B cell (primary cell): ENCODE results near the gene SRC. TPM values are rescaled to one million over a fixed set of nuclear protein-coding genes. Genes with fewer than 3 reads are reported as not detected.
A peak's percentile ranks its signal among the peaks of the same experiment; 100 is the strongest.

Experiments used
- ATAC-seq: fragments of 200-7000 bp; cut with Tn5 transposase; one replicate; pipeline ENCODE4 v1.10.0; 2021; ENCODE audit warnings: low read depth, mild to moderate bottlenecking, moderate number of reproducible peaks, moderate library complexity
- CTCF ChIA-PET: fragments of 350-600 bp; sonication (Branson Sonifier 250); formaldehyde crosslinking; loops from one replicate; lab custom pipeline; 2021; ENCODE audit warnings: antibody characterized with exemption, inconsistent platforms; lab: Charles Lee
- POLR2A ChIA-PET: fragments of 350-600 bp; sonication (Branson Sonifier 250); formaldehyde crosslinking; loops from one replicate; lab custom pipeline; 2021; ENCODE audit warnings: antibody characterized with exemption; lab: Charles Lee
- DNase-seq: peaks from one replicate; pipeline ENCODE4 v3.0.0; 2013
- H2AFZ ChIP-seq: 2 replicates; pipeline ENCODE4 v1.6.1; 2012; ENCODE audit warnings: mild to moderate bottlenecking, low read depth, low read length; ENCODE audit not compliant: insufficient read depth, poor library complexity, severe bottlenecking
- H3K27ac ChIP-seq, 2 donors: 1 replicate in 1 of 2; 2 replicates in 1 of 2; pipeline ENCODE4 v1.5.1; 2012 to 2013; ENCODE audit warnings: low read length in 2 of 2, mild to moderate bottlenecking in 2 of 2, moderate library complexity in 1 of 2
- H3K27me3 ChIP-seq, 4 experiments: fragments of 200-600 bp in 1 of 4; sonication (generic) in 1 of 4; replicated peaks in 1 of 4; 1 replicate in 2 of 4; 2 replicates in 2 of 4; pipeline versions ENCODE4 v1.6.1 to v1.7.0; 2013 to 2016; ENCODE audit warnings: low read length in 3 of 4, mild to moderate bottlenecking in 2 of 4, mixed read lengths in 1 of 4, moderate library complexity in 1 of 4; ENCODE audit not compliant: insufficient read depth in 4 of 4, control insufficient read depth in 3 of 4; ENCODE audit errors: control extremely low read depth in 1 of 4
- H3K36me3 ChIP-seq, 2 experiments: replicated peaks in 1 of 2; 1 replicate in 1 of 2; 2 replicates in 1 of 2; pipeline versions ENCODE4 v1.6.1 to v1.7.1; 2013; ENCODE audit warnings: low read length in 1 of 2; ENCODE audit not compliant: insufficient read depth in 2 of 2, control insufficient read depth in 1 of 2; ENCODE audit errors: control extremely low read depth in 1 of 2, extremely low read depth in 1 of 2
- H3K4me1 ChIP-seq, 2 donors: fragments of 200-600 bp in 1 of 2; sonication (generic) in 1 of 2; 1 replicate in 1 of 2; 2 replicates in 1 of 2; pipeline versions ENCODE4 v1.5.1 to v1.6.1; 2013 to 2017; ENCODE audit warnings: low read length in 2 of 2; ENCODE audit not compliant: control insufficient read depth in 2 of 2, insufficient read depth in 2 of 2
- H3K4me2 ChIP-seq: replicated peaks from 2 replicates; pipeline ENCODE3; 2012; ENCODE audit warnings: mild to moderate bottlenecking, low read depth, low read length; ENCODE audit not compliant: poor library complexity, severe bottlenecking
- H3K4me3 ChIP-seq, 5 experiments: fragments of 200-600 bp in 1 of 5; sonication (generic) in 1 of 5; 1 replicate in 3 of 5; 2 replicates in 2 of 5; pipeline versions ENCODE4 v1.5.1 to v1.7.0; 2011 to 2016; ENCODE audit warnings: low read length in 4 of 5, mild to moderate bottlenecking in 4 of 5, low read depth in 2 of 5, control low read depth in 1 of 5, moderate library complexity in 1 of 5; ENCODE audit not compliant: insufficient read depth in 1 of 5; ENCODE audit errors: control extremely low read depth in 1 of 5, extremely low read depth in 1 of 5
- H3K79me2 ChIP-seq: fragments of 200-600 bp; sonication (generic); one replicate; pipeline ENCODE4 v1.6.0; 2016; ENCODE audit warnings: low read length; ENCODE audit not compliant: control insufficient read depth, insufficient read depth
- H3K9ac ChIP-seq: fragments of 200-600 bp; sonication (generic); 2 replicates; pipeline ENCODE4 v1.6.1; 2017; ENCODE audit warnings: mild to moderate bottlenecking, low read length, moderate library complexity
- H3K9me3 ChIP-seq, 3 donors: one replicate each; pipeline versions ENCODE4 v1.6.1 to v1.7.1; 2013; ENCODE audit warnings: low read length in 2 of 3; ENCODE audit not compliant: control insufficient read depth in 2 of 3, insufficient read depth in 1 of 3; ENCODE audit errors: control extremely low read depth in 1 of 3
- H4K20me1 ChIP-seq: 2 replicates; pipeline ENCODE4 v1.6.0; 2012; ENCODE audit warnings: mild to moderate bottlenecking, low read length; ENCODE audit not compliant: insufficient read depth, control insufficient read depth, poor library complexity, severe bottlenecking
- H3K27ac Mint-ChIP-seq: one replicate; pipeline ENCODE4 v1.8.0; 2021; ENCODE audit warnings: mixed read lengths
- H3K27me3 Mint-ChIP-seq: one replicate; pipeline ENCODE4 v1.8.0; 2021; ENCODE audit warnings: mixed read lengths
- H3K4me1 Mint-ChIP-seq: one replicate; pipeline ENCODE4 v1.8.0; 2021; ENCODE audit warnings: mixed read lengths
- H3K4me3 Mint-ChIP-seq: one replicate; pipeline ENCODE4 v1.8.0; 2021; ENCODE audit warnings: mixed read lengths
- H3K9me3 Mint-ChIP-seq: one replicate; pipeline ENCODE4 v1.8.0; 2022; ENCODE audit warnings: mixed read lengths; ENCODE audit not compliant: insufficient read depth
- EZH2 ChIP-seq: IDR thresholded peaks from 2 replicates; pipeline ENCODE4 v1.6.1; 2012; ENCODE audit warnings: borderline replicate concordance, low read depth, mild to moderate bottlenecking, moderate library complexity, low read length; ENCODE audit not compliant: insufficient read depth, poor library complexity, severe bottlenecking
- WGBS: methylation state at CpG from one replicate; pipeline ENCODE4 v1.1.5; 2013; ENCODE audit warnings: missing lambda C conversion rate; ENCODE audit not compliant: insufficient coverage; 5-methylcytosine and 5-hydroxymethylcytosine counted together
- intact Hi-C: fragments of 100-400 bp; cut with micrococcal nuclease; formaldehyde crosslinking; loops from one replicate; pipeline ENCODE4 v1.10.0; 2022
- polyA plus RNA-seq: library from polyadenylated mRNA; depleted of rRNA; stranded (reverse); fragments of >200 nt; gene quantifications from 2 replicates; pipeline ENCODE4 v1.2.3, GENCODE V29; 2012
- total RNA-seq, 2 donors: library from RNA; stranded (reverse); fragments of 120-200 nt in 1 of 2; gene quantifications; 1 replicate in 1 of 2; 2 replicates in 1 of 2; pipeline versions ENCODE4 v1.2.3 to v1.2.4, GENCODE V29; 2013 to 2022
- TF ChIP-seq, protein P1 (sequence below): fragments of 200-600 bp; IDR thresholded peaks from one replicate; pipeline ENCODE4 v1.8.0; 2022; ENCODE audit warnings: antibody characterized with exemption, mild to moderate bottlenecking

The SRC gene
- total and polyA plus RNA-seq, 2 donors (not counting 1 experiment from before 2014, with no cell fraction given) = 6.5 to 16.8 TPM

- TF ChIP-seq, protein P1, sequence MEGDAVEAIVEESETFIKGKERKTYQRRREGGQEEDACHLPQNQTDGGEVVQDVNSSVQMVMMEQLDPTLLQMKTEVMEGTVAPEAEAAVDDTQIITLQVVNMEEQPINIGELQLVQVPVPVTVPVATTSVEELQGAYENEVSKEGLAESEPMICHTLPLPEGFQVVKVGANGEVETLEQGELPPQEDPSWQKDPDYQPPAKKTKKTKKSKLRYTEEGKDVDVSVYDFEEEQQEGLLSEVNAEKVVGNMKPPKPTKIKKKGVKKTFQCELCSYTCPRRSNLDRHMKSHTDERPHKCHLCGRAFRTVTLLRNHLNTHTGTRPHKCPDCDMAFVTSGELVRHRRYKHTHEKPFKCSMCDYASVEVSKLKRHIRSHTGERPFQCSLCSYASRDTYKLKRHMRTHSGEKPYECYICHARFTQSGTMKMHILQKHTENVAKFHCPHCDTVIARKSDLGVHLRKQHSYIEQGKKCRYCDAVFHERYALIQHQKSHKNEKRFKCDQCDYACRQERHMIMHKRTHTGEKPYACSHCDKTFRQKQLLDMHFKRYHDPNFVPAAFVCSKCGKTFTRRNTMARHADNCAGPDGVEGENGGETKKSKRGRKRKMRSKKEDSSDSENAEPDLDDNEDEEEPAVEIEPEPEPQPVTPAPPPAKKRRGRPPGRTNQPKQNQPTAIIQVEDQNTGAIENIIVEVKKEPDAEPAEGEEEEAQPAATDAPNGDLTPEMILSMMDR = no peak
- TF ChIP-seq EZH2 = no peak
- ChIA-PET CTCF (no interaction called here), POLR2A (interaction anchor here (0.6 to 0.7 kb wide), 4 partner anchors 51 to 1384 kb away, joined by 3 to 6 read pairs (median 4); no protein-coding TSS in a partner anchor)
- Histone ChIP-seq H3K9me3 (no peaks in the 10 kb centered on the region), H4K20me1 (no peaks in the 10 kb centered on the region), H3K36me3 (no peaks in the 10 kb centered on the region), H3K4me1 (peaks cover 26 to 39% of the 10 kb centered on the region in 2 donors), H3K9ac (peak overlapping the region; percentile 56), H3K4me2 (peak overlapping the region; percentile 73), H2AFZ (peak overlapping the region; percentile 69), H3K4me3 (peak overlapping the region in 3 of 5 experiments; percentile 42 to 51 (median 47)), H3K79me2 (no peaks in the 10 kb centered on the region), H3K27ac (no peak overlapping the region), H3K27me3 (peaks cover 0 to 13% (median 0%) of the 10 kb centered on the region in 4 experiments)
- no peak for ATAC-seq
- H3K27me3 Mint-ChIP-seq = peaks cover 16% of the 10 kb centered on the region
- no peak overlapping the region for H3K4me3 Mint-ChIP-seq
- no peaks in the 10 kb centered on the region for H3K9me3 Mint-ChIP-seq
- peaks cover 22% of the 10 kb centered on the region for H3K4me1 Mint-ChIP-seq
- WGBS = 16% methylated on average over 6 of the region's 17 CpGs
- intact Hi-C loops = no loop called here
- peak; percentile 27 for DNase-seq
- H3K27ac Mint-ChIP-seq = no peak overlapping the region
Observed at GRCh38 chr20:37411408-37412219, 65.7 kb downstream of the SRC start.

- no peaks in the 10 kb centered on the region for H3K9me3 ChIP-seq
- H3K79me2 ChIP-seq = no peaks in the 10 kb centered on the region
- no peak overlapping the region for H3K4me3 ChIP-seq
- TF ChIP-seq EZH2 = no peak
- TF ChIP-seq, protein P1 = no peak
- ChIA-PET CTCF (interaction anchor here (0.6 to 1.5 kb wide), 3 partner anchors 28 to 122 kb away, joined by 3 to 4 read pairs (median 3); no protein-coding TSS in a partner anchor), POLR2A (interaction anchor here (0.7 kb wide), 1 partner anchor 69 kb away, joined by 3 read pairs; no protein-coding TSS in a partner anchor)
- no peak overlapping the region for H3K27ac ChIP-seq
- H2AFZ ChIP-seq = peak overlapping the region; percentile 69
- no peak for DNase-seq
- WGBS = no CpG with 5 or more reads among the region's 7 CpGs
- ATAC-seq = no peak
- Mint-ChIP-seq H3K27me3 (peaks cover 9% of the 10 kb centered on the region), H3K4me1 (peaks cover 15% of the 10 kb centered on the region), H3K4me3 (no peak overlapping the region), H3K27ac (no peak overlapping the region), H3K9me3 (no peaks in the 10 kb centered on the region)
- peaks cover 0 to 4% (median 0%) of the 10 kb centered on the region in 4 experiments for H3K27me3 ChIP-seq
- H3K36me3 ChIP-seq = no peaks in the 10 kb centered on the region
- H3K4me2 ChIP-seq = peak overlapping the region; percentile 73
- intact Hi-C loops = no loop called here
- H3K4me1 ChIP-seq = peaks cover 26 to 32% of the 10 kb centered on the region in 2 donors
- H3K9ac ChIP-seq = no peak overlapping the region
- H4K20me1 ChIP-seq = no peaks in the 10 kb centered on the region
Observed at GRCh38 chr20:37413023-37413334, 67.0 kb downstream of the SRC start.
